ENCODE data around the gene SERINC5.

The SERINC5 gene

GRCh38 chr5:80082281-80082680, 173.6 kb downstream of the SERINC5 start:
- H3K36me3 ChIP-seq (ENCODE audit: control insufficient read depth, low read depth, low read length): no peaks in the 10 kb centered on the region
- H3K9me3 ChIP-seq (ENCODE audit: control insufficient read depth, low read depth, low read length): no peaks in the 10 kb centered on the region
- H3K27ac ChIP-seq (ENCODE audit: low read length): no peak overlapping the region
- peaks cover 4% of the 10 kb centered on the region for H3K4me1 ChIP-seq (ENCODE audit: control insufficient read depth, low read depth, low read length)
- H3K27me3 ChIP-seq (ENCODE audit: control insufficient read depth, insufficient read depth, low read length): no peaks in the 10 kb centered on the region
- no peak overlapping the region for H3K4me3 ChIP-seq (ENCODE audit: low read length)
- no peak overlapping the region for H3K9ac ChIP-seq (ENCODE audit: low read length)

- peaks cover 4% of the 10 kb centered on the region for H3K4me1 ChIP-seq (ENCODE audit: control insufficient read depth, low read depth, low read length)
- no peaks in the 10 kb centered on the region for H3K36me3 ChIP-seq (ENCODE audit: control insufficient read depth, low read depth, low read length)
- no peaks in the 10 kb centered on the region for H3K9me3 ChIP-seq (ENCODE audit: control insufficient read depth, low read depth, low read length)
- H3K9ac ChIP-seq (ENCODE audit: low read length): no peak overlapping the region
- H3K27me3 ChIP-seq (ENCODE audit: control insufficient read depth, insufficient read depth, low read length): no peaks in the 10 kb centered on the region
- H3K4me3 ChIP-seq (ENCODE audit: low read length): no peak overlapping the region
- no peak overlapping the region for H3K27ac ChIP-seq (ENCODE audit: low read length)
Observed at GRCh38 chr5:80078921-80079320, 176.9 kb downstream of the SERINC5 start.

- no peaks in the 10 kb centered on the region for H3K27me3 ChIP-seq (ENCODE audit: control insufficient read depth, insufficient read depth, low read length)
- H3K27ac ChIP-seq (ENCODE audit: low read length): no peak overlapping the region
- no peak overlapping the region for H3K9ac ChIP-seq (ENCODE audit: low read length)
- no peaks in the 10 kb centered on the region for H3K4me1 ChIP-seq (ENCODE audit: control insufficient read depth, low read depth, low read length)
- H3K9me3 ChIP-seq (ENCODE audit: control insufficient read depth, low read depth, low read length): no peaks in the 10 kb centered on the region
- H3K4me3 ChIP-seq (ENCODE audit: low read length): no peak overlapping the region
- no peaks in the 10 kb centered on the region for H3K36me3 ChIP-seq (ENCODE audit: control insufficient read depth, low read depth, low read length)
Observed at GRCh38 chr5:80077051-80077714, 178.7 kb downstream of the SERINC5 start.

- H3K27me3 ChIP-seq (ENCODE audit: control insufficient read depth, insufficient read depth, low read length): no peaks in the 10 kb centered on the region
- H3K4me3 ChIP-seq (ENCODE audit: low read length): no peak overlapping the region
- no peak overlapping the region for H3K27ac ChIP-seq (ENCODE audit: low read length)
- no peaks in the 10 kb centered on the region for H3K4me1 ChIP-seq (ENCODE audit: control insufficient read depth, low read depth, low read length)
- H3K9me3 ChIP-seq (ENCODE audit: control insufficient read depth, low read depth, low read length): no peaks in the 10 kb centered on the region
- no peaks in the 10 kb centered on the region for H3K36me3 ChIP-seq (ENCODE audit: control insufficient read depth, low read depth, low read length)
- no peak overlapping the region for H3K9ac ChIP-seq (ENCODE audit: low read length)
Observed at GRCh38 chr5:80076131-80077050, 179.5 kb downstream of the SERINC5 start.

- Histone ChIP-seq H3K9me3 (ENCODE audit: control insufficient read depth, low read depth, low read length) (no peaks in the 10 kb centered on the region), H3K9ac (ENCODE audit: low read length) (no peak overlapping the region), H3K27me3 (ENCODE audit: control insufficient read depth, insufficient read depth, low read length) (no peaks in the 10 kb centered on the region), H3K4me1 (ENCODE audit: control insufficient read depth, low read depth, low read length) (no peaks in the 10 kb centered on the region), H3K27ac (ENCODE audit: low read length) (no peak overlapping the region), H3K4me3 (ENCODE audit: low read length) (no peak overlapping the region), H3K36me3 (ENCODE audit: control insufficient read depth, low read depth, low read length) (no peaks in the 10 kb centered on the region)
Observed at GRCh38 chr5:80072103-80073073, 183.5 kb downstream of the SERINC5 start.

GRCh38 chr5:80071510-80072021, 184.3 kb downstream of the SERINC5 start:
- Histone ChIP-seq H3K9me3 (ENCODE audit: control insufficient read depth, low read depth, low read length) (no peaks in the 10 kb centered on the region), H3K4me3 (ENCODE audit: low read length) (no peak overlapping the region), H3K36me3 (ENCODE audit: control insufficient read depth, low read depth, low read length) (no peaks in the 10 kb centered on the region), H3K27ac (ENCODE audit: low read length) (no peak overlapping the region), H3K27me3 (ENCODE audit: control insufficient read depth, insufficient read depth, low read length) (no peaks in the 10 kb centered on the region), H3K9ac (ENCODE audit: low read length) (no peak overlapping the region), H3K4me1 (ENCODE audit: control insufficient read depth, low read depth, low read length) (no peaks in the 10 kb centered on the region)

- H3K36me3 ChIP-seq (ENCODE audit: control insufficient read depth, low read depth, low read length): no peaks in the 10 kb centered on the region
- no peak overlapping the region for H3K9ac ChIP-seq (ENCODE audit: low read length)
- H3K27ac ChIP-seq (ENCODE audit: low read length): no peak overlapping the region
- no peaks in the 10 kb centered on the region for H3K9me3 ChIP-seq (ENCODE audit: control insufficient read depth, low read depth, low read length)
- H3K27me3 ChIP-seq (ENCODE audit: control insufficient read depth, insufficient read depth, low read length): no peaks in the 10 kb centered on the region
- no peaks in the 10 kb centered on the region for H3K4me1 ChIP-seq (ENCODE audit: control insufficient read depth, low read depth, low read length)
- no peak overlapping the region for H3K4me3 ChIP-seq (ENCODE audit: low read length)
Observed at GRCh38 chr5:80070338-80071056, 185.4 kb downstream of the SERINC5 start.

- H3K4me3 ChIP-seq (ENCODE audit: low read length): no peak overlapping the region
Observed at GRCh38 chr5:80069918-80070318, 185.9 kb downstream of the SERINC5 start.

GRCh38 chr5:80069251-80069800, 186.5 kb downstream of the SERINC5 start:
- no peaks in the 10 kb centered on the region for H3K36me3 ChIP-seq (ENCODE audit: control insufficient read depth, low read depth, low read length)
- H3K27me3 ChIP-seq (ENCODE audit: control insufficient read depth, insufficient read depth, low read length): no peaks in the 10 kb centered on the region
- no peaks in the 10 kb centered on the region for H3K9me3 ChIP-seq (ENCODE audit: control insufficient read depth, low read depth, low read length)
- no peak overlapping the region for H3K4me3 ChIP-seq (ENCODE audit: low read length)
- H3K4me1 ChIP-seq (ENCODE audit: control insufficient read depth, low read depth, low read length): peaks cover 5% of the 10 kb centered on the region
- no peak overlapping the region for H3K27ac ChIP-seq (ENCODE audit: low read length)
- no peak overlapping the region for H3K9ac ChIP-seq (ENCODE audit: low read length)

More at GRCh38 chr5:80069918-80070318, 185.9 kb downstream of the SERINC5 start:
- Histone ChIP-seq H3K36me3 (ENCODE audit: control insufficient read depth, low read depth, low read length) (no peaks in the 10 kb centered on the region), H3K9ac (ENCODE audit: low read length) (no peak overlapping the region), H3K4me1 (ENCODE audit: control insufficient read depth, low read depth, low read length) (peaks cover 5% of the 10 kb centered on the region), H3K9me3 (ENCODE audit: control insufficient read depth, low read depth, low read length) (no peaks in the 10 kb centered on the region), H3K27me3 (ENCODE audit: control insufficient read depth, insufficient read depth, low read length) (no peaks in the 10 kb centered on the region), H3K27ac (ENCODE audit: low read length) (no peak overlapping the region)

GRCh38 chr5:80068775-80069174, 187.1 kb downstream of the SERINC5 start:
- Histone ChIP-seq H3K9ac (ENCODE audit: low read length) (no peak overlapping the region), H3K9me3 (ENCODE audit: control insufficient read depth, low read depth, low read length) (no peaks in the 10 kb centered on the region), H3K36me3 (ENCODE audit: control insufficient read depth, low read depth, low read length) (no peaks in the 10 kb centered on the region), H3K27ac (ENCODE audit: low read length) (no peak overlapping the region), H3K4me3 (ENCODE audit: low read length) (no peak overlapping the region), H3K27me3 (ENCODE audit: control insufficient read depth, insufficient read depth, low read length) (no peaks in the 10 kb centered on the region), H3K4me1 (ENCODE audit: control insufficient read depth, low read depth, low read length) (peaks cover 5% of the 10 kb centered on the region)
